ENCODE results near the gene FAM184A. TPM values are rescaled to one million over a fixed set of nuclear protein-coding genes. Genes with fewer than 3 reads are reported as not detected.

FAM184A gene
- total RNA-seq, 1 experiment from 2014 or later: 8.6 TPM

- BruUV-seq (replicated peaks): no TSS peak
- H3K9me3 Mint-ChIP-seq (ENCODE audit: low read depth, unreplicated experiment): no peaks in the 10 kb centered on the region
- H3K4me1 Mint-ChIP-seq (ENCODE audit: low read depth, unreplicated experiment): no peaks in the 10 kb centered on the region
- no peak overlapping the region for H3K4me3 Mint-ChIP-seq (ENCODE audit: low read depth, unreplicated experiment)
- H3K27ac Mint-ChIP-seq (ENCODE audit: unreplicated experiment): no peak overlapping the region
- H3K27me3 Mint-ChIP-seq (ENCODE audit: unreplicated experiment): peaks cover 9% of the 10 kb centered on the region
- CTCF ChIA-PET: no interaction called here
- intact Hi-C loops (cut with micrococcal nuclease; ENCODE audit: unreplicated experiment): loop anchor here (5.0 to 10.0 kb wide), 3 partner anchors 36 to 308 kb away; partner anchors contain the start of genes ASF1A and FAM184A
- H3K36me3 Mint-ChIP-seq (ENCODE audit: insufficient read depth, unreplicated experiment): no peaks in the 10 kb centered on the region
- no peak for TF ChIP-seq CTCF (IDR thresholded peaks at IDR 0.05; ENCODE audit: unreplicated experiment)
- no peak for DNase-seq
Observed at GRCh38 chr6:119112812-119113530, 34.5 kb upstream of the FAM184A start.

GRCh38 chr6:119110601-119111548 is 32.4 kb upstream of the FAM184A start:
- CTCF ChIA-PET: interaction anchor here (0.6 to 2.1 kb wide), 9 partner anchors 12 to 1383 kb away, joined by 3 to 11 read pairs (median 4); partner anchors contain the start of gene ASF1A
- TF ChIP-seq CTCF (IDR thresholded peaks at IDR 0.05; ENCODE audit: unreplicated experiment): peak; percentile 38
- peak; percentile 57 for DNase-seq
- BruUV-seq (replicated peaks): no TSS peak
- no peaks in the 10 kb centered on the region for H3K36me3 Mint-ChIP-seq (ENCODE audit: insufficient read depth, unreplicated experiment)
- no peaks in the 10 kb centered on the region for H3K27me3 Mint-ChIP-seq (ENCODE audit: unreplicated experiment)
- no peaks in the 10 kb centered on the region for H3K4me1 Mint-ChIP-seq (ENCODE audit: low read depth, unreplicated experiment)
- intact Hi-C loops (cut with micrococcal nuclease; ENCODE audit: unreplicated experiment): loop anchor here (1.0 to 10.0 kb wide), 7 partner anchors 34 to 826 kb away; partner anchors contain the start of genes ASF1A and FAM184A
- no peak overlapping the region for H3K4me3 Mint-ChIP-seq (ENCODE audit: low read depth, unreplicated experiment)
- no peak overlapping the region for H3K27ac Mint-ChIP-seq (ENCODE audit: unreplicated experiment)
- no peaks in the 10 kb centered on the region for H3K9me3 Mint-ChIP-seq (ENCODE audit: low read depth, unreplicated experiment)

GRCh38 chr6:119109654-119110325 is 31.3 kb upstream of the FAM184A start:
- intact Hi-C loops (cut with micrococcal nuclease; ENCODE audit: unreplicated experiment): loop anchor here (1.0 to 10.0 kb wide), 7 partner anchors 32 to 825 kb away; partner anchors contain the start of genes ASF1A and FAM184A
- no peak for TF ChIP-seq CTCF (IDR thresholded peaks at IDR 0.05; ENCODE audit: unreplicated experiment)
- no TSS peak for BruUV-seq (replicated peaks)
- H3K36me3 Mint-ChIP-seq (ENCODE audit: insufficient read depth, unreplicated experiment): no peaks in the 10 kb centered on the region
- H3K4me3 Mint-ChIP-seq (ENCODE audit: low read depth, unreplicated experiment): no peak overlapping the region
- no peaks in the 10 kb centered on the region for H3K4me1 Mint-ChIP-seq (ENCODE audit: low read depth, unreplicated experiment)
- H3K27ac Mint-ChIP-seq (ENCODE audit: unreplicated experiment): no peak overlapping the region
- CTCF ChIA-PET: interaction anchor here (0.6 to 2.1 kb wide), 4 partner anchors 11 to 1384 kb away, joined by 3 to 11 read pairs (median 6); no protein-coding TSS in a partner anchor
- no peaks in the 10 kb centered on the region for H3K27me3 Mint-ChIP-seq (ENCODE audit: unreplicated experiment)
- DNase-seq: no peak
- no peaks in the 10 kb centered on the region for H3K9me3 Mint-ChIP-seq (ENCODE audit: low read depth, unreplicated experiment)

- H3K36me3 Mint-ChIP-seq (ENCODE audit: insufficient read depth, unreplicated experiment): no peaks in the 10 kb centered on the region
- no TSS peak for BruUV-seq (replicated peaks)
- no peaks in the 10 kb centered on the region for H3K9me3 Mint-ChIP-seq (ENCODE audit: low read depth, unreplicated experiment)
- no peak overlapping the region for H3K4me3 Mint-ChIP-seq (ENCODE audit: low read depth, unreplicated experiment)
- CTCF ChIA-PET: no interaction called here
- H3K27me3 Mint-ChIP-seq (ENCODE audit: unreplicated experiment): no peaks in the 10 kb centered on the region
- DNase-seq: no peak
- no peak overlapping the region for H3K27ac Mint-ChIP-seq (ENCODE audit: unreplicated experiment)
- no peaks in the 10 kb centered on the region for H3K4me1 Mint-ChIP-seq (ENCODE audit: low read depth, unreplicated experiment)
- no peak for TF ChIP-seq CTCF (IDR thresholded peaks at IDR 0.05; ENCODE audit: unreplicated experiment)
- intact Hi-C loops (cut with micrococcal nuclease; ENCODE audit: unreplicated experiment): no loop called here
Observed at GRCh38 chr6:119108076-119108475, 29.6 kb upstream of the FAM184A start.

Data from Calu3 (cell line).